ENCODE results near the gene EFEMP1.

DNA sequence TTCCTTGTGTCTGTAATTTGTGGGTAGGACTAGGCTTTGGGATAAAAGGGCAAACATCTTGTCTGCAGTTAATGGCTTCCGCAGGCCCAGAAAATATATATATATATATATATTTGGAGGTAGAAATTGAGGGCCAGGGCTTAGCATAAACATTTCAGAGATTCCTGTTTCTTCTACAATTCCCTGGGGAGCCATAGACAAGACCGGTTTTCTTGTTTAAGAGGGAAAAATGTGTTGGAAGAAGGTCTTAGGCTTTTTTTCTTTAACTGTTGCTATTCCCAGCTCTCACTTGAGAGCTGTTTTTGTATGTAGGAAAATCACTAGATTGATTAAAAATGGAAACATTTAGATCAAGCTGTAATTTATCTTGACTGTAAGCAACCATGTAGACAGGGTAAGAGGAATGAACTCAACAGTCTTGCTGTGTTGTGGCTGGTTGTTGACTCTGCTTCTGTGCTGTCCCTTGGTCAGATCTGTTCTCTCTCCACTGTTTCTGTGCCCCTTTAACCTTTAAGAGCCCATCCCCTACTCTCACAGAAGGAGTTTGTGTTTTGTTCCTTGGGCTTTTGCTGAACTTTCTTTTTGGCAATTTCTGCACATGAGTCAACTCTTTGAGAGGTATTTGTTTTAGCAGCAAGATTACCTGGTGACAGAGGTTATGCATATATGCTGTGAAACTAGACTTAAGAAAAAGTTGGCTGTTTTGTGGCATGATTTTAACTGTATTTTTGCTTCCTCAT, 58.3 kb downstream of the EFEMP1 start:
- TF ChIP-seq CTCF (IDR thresholded peaks at IDR 0.05) (no peak), POLR2A (IDR thresholded peaks at IDR 0.05) (no peak), POLR2AphosphoS5 (IDR thresholded peaks at IDR 0.05) (no peak), EP300 (IDR thresholded peaks at IDR 0.05) (no peak)

All from upper lobe of left lung (tissue), 4 donors.